Measurements from ENCODE around the gene PTPRD. TPM values are rescaled to one million over a fixed set of nuclear protein-coding genes. Genes with fewer than 3 reads are reported as not detected.

The PTPRD gene
- total RNA-seq, 1 donor from 2014 or later: 30.8 TPM

GRCh38 chr9:8514760-8515159, 2098.0 kb downstream of the PTPRD start:
- DNase-seq (no peak), ATAC-seq (no peak)
- H3K9me3 ChIP-seq: no peaks in the 10 kb centered on the region
- TF ChIP-seq CTCF (IDR thresholded peaks at IDR 0.05): no peak
- intact Hi-C loops (cut with DNase I): no loop called here
- H3K4me1 ChIP-seq: no peaks in the 10 kb centered on the region
- H3K27me3 ChIP-seq: no peaks in the 10 kb centered on the region
- H3K36me3 ChIP-seq: no peaks in the 10 kb centered on the region
- no peak overlapping the region for H3K27ac ChIP-seq
- H3K4me3 ChIP-seq: no peak overlapping the region

- no peaks in the 10 kb centered on the region for H3K4me1 ChIP-seq
These were observed 2104.0 kb downstream of the PTPRD start for GRCh38 chr9:8508671-8509290.

GRCh38 chr9:8494571-8494970, 2118.2 kb downstream of the PTPRD start:
- Histone ChIP-seq H3K4me3 (no peak overlapping the region), H3K27me3 (no peaks in the 10 kb centered on the region), H3K27ac (no peak overlapping the region), H3K36me3 (no peaks in the 10 kb centered on the region), H3K9me3 (no peaks in the 10 kb centered on the region), H3K4me1 (no peaks in the 10 kb centered on the region)
- intact Hi-C loops (cut with DNase I): no loop called here
- no peak for ATAC-seq
- DNase-seq: no peak
- no peak for TF ChIP-seq CTCF (IDR thresholded peaks at IDR 0.05)

More at GRCh38 chr9:8508671-8509290, 2104.0 kb downstream of the PTPRD start:
- ATAC-seq: no peak
- TF ChIP-seq CTCF (IDR thresholded peaks at IDR 0.05): no peak
- Histone ChIP-seq H3K36me3 (no peaks in the 10 kb centered on the region), H3K9me3 (no peaks in the 10 kb centered on the region), H3K27ac (no peak overlapping the region), H3K27me3 (no peaks in the 10 kb centered on the region), H3K4me3 (no peak overlapping the region)
- DNase-seq: no peak
- intact Hi-C loops (cut with DNase I): no loop called here

- no peak for TF ChIP-seq CTCF (IDR thresholded peaks at IDR 0.05)
- H3K9me3 ChIP-seq: no peaks in the 10 kb centered on the region
- no peak overlapping the region for H3K27ac ChIP-seq
- DNase-seq (no peak), ATAC-seq (no peak)
- no peaks in the 10 kb centered on the region for H3K36me3 ChIP-seq
- intact Hi-C loops (cut with DNase I): no loop called here
- H3K4me1 ChIP-seq: no peaks in the 10 kb centered on the region
- no peaks in the 10 kb centered on the region for H3K27me3 ChIP-seq
- H3K4me3 ChIP-seq: no peak overlapping the region
These were observed 2120.1 kb downstream of the PTPRD start for GRCh38 chr9:8492679-8493078.

GRCh38 chr9:8492024-8492423, 2120.8 kb downstream of the PTPRD start:
- Histone ChIP-seq H3K27me3 (no peaks in the 10 kb centered on the region), H3K36me3 (no peaks in the 10 kb centered on the region), H3K4me1 (no peaks in the 10 kb centered on the region), H3K27ac (no peak overlapping the region), H3K9me3 (no peaks in the 10 kb centered on the region), H3K4me3 (no peak overlapping the region)
- DNase-seq (no peak), ATAC-seq (no peak)
- intact Hi-C loops (cut with DNase I): no loop called here
- TF ChIP-seq CTCF (IDR thresholded peaks at IDR 0.05): no peak

- no peak for TF ChIP-seq CTCF (IDR thresholded peaks at IDR 0.05)
- ATAC-seq: no peak
- no peaks in the 10 kb centered on the region for H3K27me3 ChIP-seq
These were observed 2121.2 kb downstream of the PTPRD start for GRCh38 chr9:8491563-8491962.

More at GRCh38 chr9:8491563-8491962, 2121.2 kb downstream of the PTPRD start:
- intact Hi-C loops (cut with DNase I): no loop called here
- Histone ChIP-seq H3K36me3 (no peaks in the 10 kb centered on the region), H3K27ac (no peak overlapping the region), H3K4me3 (no peak overlapping the region), H3K9me3 (no peaks in the 10 kb centered on the region), H3K4me1 (no peaks in the 10 kb centered on the region)
- DNase-seq: no peak
